AG09319 (cell line): ENCODE measurements around the gene TPR.

Experiments used
- DNase-seq: peaks from one replicate; pipeline ENCODE4 v3.0.0-alpha.2; 2010; ENCODE audit warnings: low read depth; ENCODE audit errors: extremely low read depth
- TF ChIP-seq, protein P1 (sequence below): IDR thresholded peaks from 2 replicates; pipeline ENCODE4 v1.5.1; 2011; ENCODE audit warnings: low read depth, mild to moderate bottlenecking, inconsistent platforms, low read length, moderate library complexity

Gene TPR

DNA sequence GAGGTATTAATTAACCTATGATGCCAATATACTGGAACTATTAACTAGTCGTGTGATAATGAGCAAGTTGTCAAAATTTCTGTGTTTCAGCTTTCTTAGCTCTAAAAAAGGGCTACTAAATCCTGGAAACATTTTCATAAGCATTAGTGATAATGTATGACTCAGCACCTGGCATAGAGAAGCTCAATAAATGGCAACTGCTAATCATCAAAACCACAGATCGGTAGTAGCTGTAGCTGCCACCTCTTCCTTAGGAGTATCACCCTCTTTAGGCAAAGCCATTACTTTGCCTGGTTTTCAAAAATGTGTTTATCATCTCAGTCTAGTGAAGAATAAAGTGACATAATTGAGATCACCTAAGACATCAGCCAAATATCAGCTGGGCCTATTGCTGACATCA is 75.5 kb downstream of the TPR start:
- no peak for DNase-seq
- TF ChIP-seq, protein P1, sequence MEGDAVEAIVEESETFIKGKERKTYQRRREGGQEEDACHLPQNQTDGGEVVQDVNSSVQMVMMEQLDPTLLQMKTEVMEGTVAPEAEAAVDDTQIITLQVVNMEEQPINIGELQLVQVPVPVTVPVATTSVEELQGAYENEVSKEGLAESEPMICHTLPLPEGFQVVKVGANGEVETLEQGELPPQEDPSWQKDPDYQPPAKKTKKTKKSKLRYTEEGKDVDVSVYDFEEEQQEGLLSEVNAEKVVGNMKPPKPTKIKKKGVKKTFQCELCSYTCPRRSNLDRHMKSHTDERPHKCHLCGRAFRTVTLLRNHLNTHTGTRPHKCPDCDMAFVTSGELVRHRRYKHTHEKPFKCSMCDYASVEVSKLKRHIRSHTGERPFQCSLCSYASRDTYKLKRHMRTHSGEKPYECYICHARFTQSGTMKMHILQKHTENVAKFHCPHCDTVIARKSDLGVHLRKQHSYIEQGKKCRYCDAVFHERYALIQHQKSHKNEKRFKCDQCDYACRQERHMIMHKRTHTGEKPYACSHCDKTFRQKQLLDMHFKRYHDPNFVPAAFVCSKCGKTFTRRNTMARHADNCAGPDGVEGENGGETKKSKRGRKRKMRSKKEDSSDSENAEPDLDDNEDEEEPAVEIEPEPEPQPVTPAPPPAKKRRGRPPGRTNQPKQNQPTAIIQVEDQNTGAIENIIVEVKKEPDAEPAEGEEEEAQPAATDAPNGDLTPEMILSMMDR: no peak

- TF ChIP-seq, protein P1: no peak
Observed at GRCh38 chr1:186298851-186299250, 76.2 kb downstream of the TPR start.

DNA sequence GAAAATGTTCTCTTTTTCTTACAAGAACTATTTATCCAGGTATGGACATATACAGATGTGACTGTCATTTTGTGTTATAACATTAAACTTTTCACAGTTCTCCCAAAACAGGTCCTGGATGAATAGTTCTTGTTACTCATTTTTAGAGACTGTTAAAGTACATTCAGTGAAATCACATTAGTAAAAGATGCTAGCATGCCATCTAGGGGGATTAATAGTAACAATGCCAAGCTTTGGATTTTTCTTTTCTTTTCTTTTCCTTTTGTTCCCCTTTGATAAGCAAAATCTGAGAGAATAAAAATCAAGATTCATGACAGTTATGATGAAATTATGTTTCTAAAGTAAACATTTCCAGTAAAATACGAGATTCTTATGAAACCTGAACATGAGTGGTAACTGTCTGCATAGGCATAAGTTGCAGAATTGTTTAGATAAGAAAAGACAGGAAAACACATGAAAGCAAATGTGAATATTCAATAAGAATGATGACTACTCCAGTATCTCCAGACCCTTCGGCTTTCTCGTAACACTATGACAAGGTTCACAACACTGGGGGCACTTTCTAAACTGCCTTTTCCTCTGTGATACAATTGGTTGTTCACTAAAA is 77.5 kb downstream of the TPR start:
- no peak for DNase-seq

More at GRCh38 chr1:186298851-186299250, 76.2 kb downstream of the TPR start:
- DNase-seq: no peak

GRCh38 chr1:186295980-186296379 is 79.1 kb downstream of the TPR start, which contains the start of gene PRG4:
TSS of gene PRG4 (plus strand) at chr1:186296279.
- peak; percentile 8 for DNase-seq
- TF ChIP-seq, protein P1: no peak

More for the DNA sequence above, 77.5 kb downstream of the TPR start:
- TF ChIP-seq, protein P1: no peak

DNA sequence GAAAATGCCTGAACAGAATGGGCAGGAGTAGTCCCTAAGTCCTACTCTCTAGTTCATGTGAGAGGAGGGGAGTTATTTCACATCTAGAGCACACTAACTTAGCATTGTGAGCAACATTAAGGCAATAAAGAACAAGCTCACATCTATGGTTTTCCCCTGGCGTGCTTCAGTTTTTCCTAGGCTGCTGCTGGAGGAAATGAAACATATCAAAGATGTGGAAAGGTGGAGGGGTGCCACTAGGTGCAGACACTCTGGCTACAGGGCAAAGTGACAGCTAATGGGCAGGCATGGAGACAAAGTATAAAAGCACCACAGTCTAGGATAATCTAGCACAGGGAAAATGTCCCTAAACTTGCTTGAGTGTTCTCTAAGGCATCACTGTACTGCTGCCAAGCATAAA is 82.2 kb downstream of the TPR start:
- TF ChIP-seq, protein P1: no peak
- DNase-seq: no peak

- no peak for DNase-seq
- TF ChIP-seq, protein P1: no peak
Observed at GRCh38 chr1:186291271-186291670, 83.8 kb downstream of the TPR start.

DNA sequence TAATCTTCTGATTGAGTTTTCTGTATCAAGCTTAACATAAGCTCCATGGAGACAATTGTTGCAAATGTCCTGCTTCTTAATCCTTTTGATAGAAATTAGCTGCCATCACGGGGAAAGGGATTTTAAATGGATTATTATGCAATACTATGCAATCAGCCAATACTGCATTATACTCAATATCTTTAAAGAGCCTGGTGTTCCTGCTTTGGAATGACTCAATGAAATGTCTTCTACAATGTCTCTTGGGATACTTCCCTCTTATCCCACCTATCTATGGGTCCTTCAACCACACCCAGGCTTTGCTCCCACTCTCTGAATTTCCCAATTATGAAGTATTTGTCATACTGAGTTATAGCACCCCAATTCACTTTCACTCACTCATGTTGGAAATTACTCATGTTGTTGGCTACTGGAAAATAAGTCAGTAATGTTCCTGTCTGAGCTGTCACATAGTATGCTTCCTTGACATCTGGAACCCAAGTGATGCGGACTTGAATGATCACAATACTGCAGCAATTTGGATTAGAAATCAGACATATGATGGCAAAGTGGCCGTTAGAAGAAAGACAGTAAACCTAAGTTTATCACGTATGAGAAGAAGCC is 85.0 kb downstream of the TPR start:
- DNase-seq: no peak
- TF ChIP-seq, protein P1: no peak
